ENCODE data around the gene CCDC83.

The CCDC83 gene

DNA sequence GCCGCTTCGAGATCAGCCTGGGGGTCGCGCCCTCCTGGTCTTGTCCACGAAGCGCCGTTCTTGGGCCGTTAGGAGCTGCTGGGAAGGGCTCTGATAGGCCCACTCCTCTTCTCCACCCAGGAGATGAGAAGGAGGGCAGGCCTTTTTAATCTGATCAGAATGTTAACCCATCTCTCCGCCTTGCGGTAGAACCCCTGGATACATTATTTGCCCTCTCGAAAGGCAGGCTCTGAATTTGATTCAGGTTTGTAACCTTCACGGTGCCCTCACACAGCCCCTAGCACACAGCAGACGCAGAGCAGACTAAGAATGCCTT is at the start of gene CCDC83:
Gene CCDC83, plus strand, starts transcription at position 43 of the 316 bp plus-strand sequence. CDS start 9,741 bp downstream, outside the sequence.
- in situ Hi-C loops (cut with MboI; ENCODE audit: low sequenced_read_pairs): loop anchor here (10.0 kb wide), 1 partner anchor 440 kb away; no protein-coding TSS in a partner anchor

DNA sequence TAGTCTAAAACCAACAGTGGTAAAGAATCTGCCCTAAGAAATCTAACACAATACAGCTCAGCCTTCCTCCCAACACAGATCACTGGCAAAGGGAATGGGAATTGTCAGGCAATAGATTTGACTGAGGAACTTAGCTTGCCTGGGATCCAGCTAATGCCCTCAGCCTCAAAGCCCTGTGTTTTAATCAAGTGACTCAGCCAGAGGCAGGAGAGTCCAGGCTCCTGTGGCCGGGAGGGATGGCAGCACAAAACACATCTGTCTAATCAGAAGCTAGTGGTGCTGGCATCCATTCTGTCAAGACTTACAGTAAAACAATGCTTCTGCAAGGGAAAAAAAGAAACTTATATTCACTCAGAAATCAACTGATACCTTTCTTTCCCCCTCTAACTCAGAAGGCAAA is 49.8 kb upstream of the CCDC83 start:
- in situ Hi-C loops (cut with MboI; ENCODE audit: low sequenced_read_pairs): no loop called here

DNA sequence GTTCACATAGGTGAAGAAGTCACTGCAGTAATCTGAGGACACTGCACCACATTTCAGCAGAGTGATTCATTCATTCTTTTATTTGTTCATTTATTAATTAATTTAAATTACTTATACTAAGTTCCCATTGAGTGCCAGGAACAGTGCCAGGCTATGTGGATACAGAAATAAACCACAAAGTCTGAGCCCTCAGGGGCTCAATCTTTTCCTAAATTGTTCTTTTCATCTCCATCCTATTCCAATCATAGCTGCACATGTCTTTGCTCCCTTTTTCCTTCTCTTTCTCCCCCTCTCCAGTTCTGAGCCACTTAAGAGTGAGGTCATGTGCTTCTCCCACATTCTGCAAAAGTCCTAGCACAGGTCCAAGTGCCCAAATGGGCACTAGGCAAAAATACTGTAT is 49.2 kb upstream of the CCDC83 start:
- in situ Hi-C loops (cut with MboI; ENCODE audit: low sequenced_read_pairs): no loop called here

DNA sequence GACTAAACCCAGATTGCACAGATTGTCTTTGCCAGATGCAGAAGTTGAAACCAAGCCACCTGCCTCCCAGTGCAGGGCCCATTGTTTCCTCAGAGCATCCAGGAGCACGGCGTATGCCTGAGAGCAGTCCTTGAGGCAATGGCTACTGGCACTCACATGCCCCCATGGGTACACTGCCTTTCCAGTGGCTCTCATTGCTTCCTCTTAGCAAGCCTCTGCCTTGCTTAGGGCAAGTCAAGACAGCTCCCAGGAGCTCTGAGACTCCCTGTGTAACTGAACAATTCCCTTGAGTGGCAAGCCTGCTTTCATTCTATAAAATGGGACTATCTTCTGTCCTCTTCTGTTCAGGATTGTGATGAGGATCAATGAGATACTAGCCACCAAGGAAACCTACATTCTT is 48.3 kb upstream of the CCDC83 start:
- in situ Hi-C loops (cut with MboI; ENCODE audit: low sequenced_read_pairs): no loop called here

DNA sequence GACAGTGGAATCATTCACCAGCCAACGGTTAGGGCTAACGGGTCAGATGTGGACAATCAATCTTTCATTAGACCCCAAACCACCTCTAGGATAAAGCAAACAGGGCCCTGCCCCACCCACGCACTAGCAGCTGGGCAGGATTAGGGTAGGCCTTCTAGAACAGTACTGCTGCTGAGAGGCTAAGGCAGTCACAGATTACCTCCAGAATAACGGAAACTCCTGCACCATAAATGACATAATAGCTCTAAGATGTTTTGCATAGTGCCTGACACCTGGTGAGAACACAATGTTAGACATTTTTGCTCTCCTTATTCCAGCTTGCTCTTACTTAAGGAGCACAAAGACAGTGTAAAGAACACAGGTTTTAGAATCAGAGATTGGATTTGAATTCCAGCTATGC is 46.0 kb upstream of the CCDC83 start:
- in situ Hi-C loops (cut with MboI; ENCODE audit: low sequenced_read_pairs): no loop called here

DNA sequence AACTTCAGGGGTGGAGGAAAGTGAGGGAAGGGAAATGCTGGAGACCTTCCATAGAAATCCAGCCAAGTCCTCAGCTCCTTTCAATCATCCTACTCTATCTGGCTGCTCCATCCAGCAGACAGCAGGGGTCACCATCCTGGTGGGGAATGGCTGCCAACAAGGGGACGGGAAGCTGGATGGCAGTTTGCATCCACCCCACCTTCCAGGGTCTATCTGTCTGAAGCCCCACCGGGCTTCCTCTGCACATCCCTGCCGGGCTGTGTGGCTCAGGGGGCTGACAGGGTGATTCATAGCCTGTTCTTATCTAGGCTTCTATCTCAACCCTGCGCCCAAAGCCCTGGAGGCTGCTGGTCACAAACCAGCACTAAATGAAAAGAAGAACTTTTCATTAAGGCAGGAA is 45.3 kb upstream of the CCDC83 start:
- in situ Hi-C loops (cut with MboI; ENCODE audit: low sequenced_read_pairs): no loop called here

DNA sequence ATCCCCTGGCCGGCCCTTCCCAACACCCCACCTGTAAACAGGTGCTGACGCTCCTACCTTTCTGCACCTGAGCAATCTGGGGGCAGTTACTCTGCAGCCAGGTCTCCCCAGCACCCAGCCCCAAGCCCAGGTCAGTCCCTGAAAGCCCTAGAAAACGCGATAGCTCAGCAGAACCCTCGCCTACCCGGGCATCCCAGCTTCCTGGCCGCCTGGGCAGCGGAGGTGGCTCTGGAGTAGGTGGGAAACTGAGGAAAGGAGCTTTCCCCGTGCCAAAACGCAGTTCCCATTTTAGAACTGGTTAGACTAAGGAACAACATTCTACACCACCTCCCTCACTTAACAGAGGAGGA is 44.7 kb upstream of the CCDC83 start:
- in situ Hi-C loops (cut with MboI; ENCODE audit: low sequenced_read_pairs): no loop called here

DNA sequence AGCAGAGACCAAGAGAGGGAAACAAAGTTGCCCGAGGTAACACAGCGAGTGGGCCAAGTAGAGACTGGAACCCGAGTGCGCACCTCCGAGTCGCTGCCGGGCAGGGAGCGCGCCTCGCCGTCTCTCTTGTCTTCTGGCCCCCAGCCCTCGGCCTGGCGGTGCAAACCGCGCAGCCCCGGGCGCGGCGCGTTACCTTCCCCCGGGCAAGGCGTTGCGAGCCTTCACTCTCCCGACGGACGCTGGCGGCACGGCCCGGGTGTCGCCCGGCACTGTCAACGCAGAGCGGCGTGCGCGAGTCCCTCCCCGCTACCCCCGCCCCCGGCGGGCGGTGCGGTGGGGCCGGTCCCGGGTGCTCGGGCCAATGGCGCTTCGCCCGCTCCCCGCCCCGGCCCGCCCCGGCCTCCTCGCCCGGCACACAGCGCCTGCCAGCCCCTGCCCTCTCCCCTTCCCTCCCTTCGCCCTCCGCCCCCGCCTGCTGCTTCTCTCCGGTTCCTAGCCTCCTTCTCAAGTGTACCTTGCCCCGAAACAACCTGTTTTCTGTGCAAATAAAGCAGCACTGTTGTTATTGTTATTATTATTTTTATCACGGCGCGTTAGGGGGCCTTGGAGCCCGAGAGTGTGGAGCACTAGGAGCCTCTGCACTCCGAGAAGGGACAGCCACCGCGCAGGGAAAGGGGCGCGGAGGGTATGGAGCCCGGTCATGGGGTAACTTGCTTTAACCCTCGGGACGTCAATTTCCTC is 44.1 kb upstream of the CCDC83 start, which contains the start of gene SYTL2:
Gene SYTL2, minus strand, starts transcription at position 271 of the 741 bp plus-strand sequence. CDS start 53,416 bp downstream, outside the sequence.
- in situ Hi-C loops (cut with MboI; ENCODE audit: low sequenced_read_pairs): no loop called here

DNA sequence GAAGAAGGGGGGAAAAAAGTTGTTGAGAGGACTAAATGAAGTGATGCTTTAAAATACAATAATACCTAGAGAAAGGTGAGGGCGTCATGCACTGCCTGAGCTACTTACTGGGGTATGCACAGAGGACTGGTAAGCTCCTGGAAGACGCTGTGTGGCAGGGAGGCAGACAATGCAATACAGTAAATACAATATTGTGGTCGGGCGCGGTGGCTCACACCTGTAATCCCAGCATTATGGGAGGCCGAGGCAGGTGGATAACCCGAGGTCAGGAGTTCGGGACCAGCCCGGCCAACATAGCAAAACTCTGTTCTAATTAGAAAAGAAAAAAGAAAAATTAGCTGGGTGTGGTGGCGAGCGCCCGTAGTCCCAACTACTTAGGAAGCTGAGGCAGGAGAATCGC is 43.6 kb upstream of the CCDC83 start:
- in situ Hi-C loops (cut with MboI; ENCODE audit: low sequenced_read_pairs): no loop called here

DNA sequence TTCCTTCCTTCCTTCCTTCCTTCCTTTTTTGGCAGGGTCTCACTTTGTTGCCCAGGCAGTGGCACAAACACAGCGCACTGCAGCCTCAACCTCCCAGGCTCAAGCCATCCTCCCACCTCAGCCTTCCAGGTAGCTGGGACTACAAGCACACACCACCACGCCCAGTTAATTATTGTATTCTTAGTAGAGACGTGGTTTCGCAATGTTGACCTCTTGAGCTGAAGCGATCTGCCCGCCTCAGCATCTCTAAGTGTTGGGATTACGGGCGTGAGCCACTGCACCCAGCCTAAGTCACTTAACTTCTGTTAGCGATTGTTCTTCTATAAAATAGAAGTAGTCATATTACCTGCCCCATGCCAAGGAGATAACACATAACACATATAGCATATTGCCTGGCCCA is 41.5 kb upstream of the CCDC83 start:
- in situ Hi-C loops (cut with MboI; ENCODE audit: low sequenced_read_pairs): no loop called here

DNA sequence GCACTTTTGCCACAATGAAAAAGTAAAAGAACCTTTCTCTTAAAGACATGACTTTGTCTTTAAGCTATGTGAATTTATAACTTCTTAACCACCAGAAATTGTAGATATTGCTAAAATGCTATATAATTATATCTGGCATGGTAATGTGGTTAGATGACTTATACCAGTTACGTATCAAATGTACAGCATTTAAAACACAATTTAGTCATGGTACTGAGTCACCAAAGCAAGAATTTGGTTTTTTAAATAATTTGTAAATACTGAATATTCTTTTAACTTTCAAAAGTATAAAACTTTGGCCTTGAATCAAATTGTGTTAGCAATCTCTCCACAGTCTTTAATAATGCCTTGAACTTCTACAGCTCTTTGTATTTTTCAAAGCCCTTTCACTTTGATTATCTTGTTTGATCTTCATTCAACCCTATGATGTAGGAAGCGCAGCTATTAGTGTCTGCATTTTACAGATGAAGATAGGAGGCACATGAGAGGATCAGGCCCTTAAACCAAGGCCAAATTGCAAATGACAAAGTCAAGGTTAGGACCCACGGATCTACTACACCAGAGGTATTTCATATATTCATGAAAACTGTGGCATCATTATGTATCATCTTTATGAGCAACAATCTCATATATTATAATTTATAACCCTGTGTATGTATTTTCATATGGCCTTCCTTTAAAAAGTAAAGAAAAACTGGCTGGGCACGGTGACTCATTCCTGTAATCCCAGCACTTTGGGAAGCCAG is 39.8 kb upstream of the CCDC83 start:
- in situ Hi-C loops (cut with MboI; ENCODE audit: low sequenced_read_pairs): no loop called here

DNA sequence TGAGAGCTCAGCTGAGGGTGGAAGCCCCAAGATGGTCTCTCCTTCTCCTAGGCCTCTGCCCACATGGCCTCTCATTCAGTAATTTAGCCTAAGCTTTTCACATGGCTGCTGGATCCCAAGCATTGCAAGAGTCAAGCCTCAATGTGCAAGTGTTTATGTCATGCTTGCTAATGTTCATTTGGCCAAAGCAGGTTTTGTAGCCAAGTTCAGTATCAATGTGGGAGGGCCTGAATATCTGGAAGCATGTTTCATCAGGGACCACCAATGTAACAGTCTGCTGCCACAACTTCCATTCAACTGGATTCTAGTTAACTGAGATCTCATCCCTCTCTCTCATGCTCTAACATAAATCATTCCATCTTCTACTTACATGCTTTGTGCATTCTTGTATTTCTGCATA is 35.7 kb upstream of the CCDC83 start:
- in situ Hi-C loops (cut with MboI; ENCODE audit: low sequenced_read_pairs): no loop called here

DNA sequence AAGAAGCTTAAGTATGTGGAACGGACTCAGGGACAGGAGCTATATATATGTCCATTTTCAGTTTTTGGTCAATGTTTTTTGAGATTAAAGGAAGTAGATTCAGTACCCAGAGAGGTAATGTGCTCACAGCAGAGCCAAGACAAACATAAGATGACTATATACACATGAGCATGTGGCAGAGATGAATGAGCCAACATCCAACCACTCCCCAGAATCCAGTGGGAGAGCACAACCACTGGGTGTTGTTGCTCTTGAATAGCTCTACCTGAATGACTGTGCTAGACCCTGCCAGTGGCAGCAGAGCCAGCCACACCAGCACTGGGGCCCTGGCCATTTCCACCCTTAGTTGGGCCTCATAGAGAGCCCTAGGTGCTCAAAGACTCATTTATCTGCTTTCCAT is 33.5 kb upstream of the CCDC83 start:
- in situ Hi-C loops (cut with MboI; ENCODE audit: low sequenced_read_pairs): no loop called here

DNA sequence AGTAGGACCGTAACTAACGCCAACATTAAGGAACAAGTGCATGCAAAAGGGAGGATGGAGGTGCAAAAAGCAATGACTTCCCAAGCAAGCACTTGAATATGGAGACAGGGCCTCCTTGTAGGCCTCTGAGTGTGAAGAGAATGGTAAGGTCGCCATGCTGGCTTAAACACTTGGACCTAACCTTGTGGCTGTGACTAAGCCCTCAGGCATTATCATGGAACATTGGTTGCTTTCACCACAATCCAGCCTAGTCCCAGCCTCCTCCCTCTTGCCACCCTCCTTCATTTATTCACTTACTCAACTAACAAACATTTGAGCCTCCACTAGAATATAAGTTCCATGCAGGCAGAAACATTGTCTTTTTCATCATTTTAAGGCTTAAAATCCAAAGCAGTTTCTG is 32.4 kb upstream of the CCDC83 start:
- in situ Hi-C loops (cut with MboI; ENCODE audit: low sequenced_read_pairs): no loop called here

DNA sequence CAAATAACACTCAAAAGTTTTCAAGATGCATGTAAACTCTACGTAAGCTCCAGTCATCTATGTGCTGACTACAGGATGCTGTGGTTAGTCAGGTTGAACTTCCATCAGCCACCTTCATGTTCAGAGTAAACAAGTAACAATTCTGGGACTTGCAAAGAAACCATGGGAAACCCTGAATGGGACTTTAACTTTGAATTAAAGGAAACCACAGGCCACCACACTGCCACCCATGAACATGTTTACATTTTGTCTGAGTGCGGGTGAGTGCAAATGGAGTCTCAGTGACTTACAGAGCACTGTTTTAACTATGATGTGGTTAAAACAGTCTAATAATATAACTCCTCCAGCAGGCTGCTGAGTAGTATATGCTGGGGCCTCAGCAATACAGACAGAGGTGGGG is 31.4 kb upstream of the CCDC83 start:
- in situ Hi-C loops (cut with MboI; ENCODE audit: low sequenced_read_pairs): no loop called here

DNA sequence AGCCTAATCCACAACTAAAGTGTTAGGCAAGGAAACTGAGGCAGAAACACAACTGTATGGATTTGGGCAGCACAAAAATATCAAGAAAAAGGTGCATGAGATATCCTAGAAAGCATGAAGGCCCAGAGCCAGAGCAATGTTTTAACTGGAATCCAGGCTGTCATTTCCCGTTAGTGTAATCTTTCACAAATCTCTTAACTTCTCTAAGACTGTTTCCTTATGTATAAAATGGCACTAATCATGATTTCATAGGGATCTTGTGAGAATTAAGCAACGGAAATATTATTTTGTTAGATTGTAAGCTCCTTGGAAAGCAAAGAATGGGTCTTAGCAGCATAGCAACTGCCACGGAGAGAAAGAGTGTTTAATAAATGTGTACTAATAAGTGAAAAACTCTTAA is 29.6 kb upstream of the CCDC83 start:
- in situ Hi-C loops (cut with MboI; ENCODE audit: low sequenced_read_pairs): no loop called here

DNA sequence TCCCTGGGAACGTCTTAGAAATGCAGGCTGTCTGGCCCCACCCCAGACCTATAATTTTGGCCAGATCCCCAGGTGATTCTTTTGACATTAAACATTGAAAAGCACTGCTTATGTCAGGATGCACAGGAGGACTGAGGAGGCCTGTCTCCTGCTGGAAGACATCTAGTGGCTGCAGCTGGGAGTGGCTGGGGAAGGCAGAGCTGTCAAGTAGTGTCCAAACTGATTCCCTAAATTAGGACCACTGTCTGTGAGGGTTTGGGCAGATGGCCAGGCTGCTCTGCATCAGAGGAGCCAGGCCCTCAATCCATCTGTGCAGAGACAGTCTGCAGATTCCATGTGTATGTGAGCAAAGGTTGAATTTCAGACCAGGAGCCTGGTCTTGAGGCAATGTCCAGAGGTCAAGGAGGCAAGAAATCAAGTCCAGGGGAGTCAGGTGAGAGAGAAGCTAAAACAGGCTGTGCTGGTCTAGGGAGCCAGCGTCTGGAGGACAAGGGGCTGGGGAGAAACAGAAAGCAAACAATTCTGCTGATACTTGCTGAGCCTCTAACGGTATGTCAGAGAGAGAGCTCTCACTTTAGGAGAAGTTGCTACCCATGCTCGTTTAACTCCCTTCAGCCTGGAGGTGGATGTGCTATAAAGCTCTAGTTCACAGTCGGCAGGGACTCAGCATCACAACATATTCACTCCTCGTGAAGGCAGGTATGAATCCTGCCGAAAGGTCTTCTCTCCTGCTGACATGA is 28.9 kb upstream of the CCDC83 start:
- in situ Hi-C loops (cut with MboI; ENCODE audit: low sequenced_read_pairs): no loop called here

DNA sequence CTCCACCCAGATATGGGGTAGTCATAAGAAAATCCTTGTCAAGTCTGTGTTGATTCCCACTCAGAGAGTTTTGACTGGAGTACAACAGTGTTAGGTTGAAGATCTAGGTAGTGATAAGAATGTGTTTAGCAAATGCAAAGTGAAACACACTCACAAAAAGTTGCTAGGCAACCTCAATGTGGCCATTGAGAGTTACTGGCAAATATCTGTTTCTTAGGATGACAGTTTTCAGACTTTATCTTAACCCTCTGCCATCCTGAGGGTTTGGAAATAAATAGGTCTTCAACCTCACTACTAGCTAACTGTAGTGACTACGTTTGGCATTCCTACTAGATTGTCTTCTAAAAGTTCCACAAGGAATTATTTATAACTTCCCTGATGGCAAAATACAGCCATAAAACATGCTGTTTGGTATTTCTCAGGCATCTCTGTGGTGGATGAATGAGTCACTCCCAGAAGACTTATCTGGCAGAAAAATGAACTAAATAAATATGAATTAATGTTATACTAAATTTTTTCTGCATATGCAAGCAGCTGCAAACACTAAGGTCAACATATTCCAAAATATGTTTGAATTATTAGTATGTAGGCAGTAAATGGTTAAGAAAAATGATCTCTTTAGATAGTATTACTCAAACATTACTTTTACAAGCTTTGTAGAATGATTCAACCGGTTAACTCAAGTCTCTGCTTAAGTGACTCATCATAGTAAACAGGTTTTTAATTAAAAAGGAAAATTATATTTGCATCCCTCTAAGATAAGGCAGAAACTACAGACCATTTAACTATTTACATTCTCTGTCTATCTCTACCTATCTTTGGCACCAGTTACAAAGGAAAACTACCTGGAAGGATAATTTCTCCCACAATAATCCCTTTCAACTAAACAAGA is 27.2 kb upstream of the CCDC83 start:
- in situ Hi-C loops (cut with MboI; ENCODE audit: low sequenced_read_pairs): no loop called here

DNA sequence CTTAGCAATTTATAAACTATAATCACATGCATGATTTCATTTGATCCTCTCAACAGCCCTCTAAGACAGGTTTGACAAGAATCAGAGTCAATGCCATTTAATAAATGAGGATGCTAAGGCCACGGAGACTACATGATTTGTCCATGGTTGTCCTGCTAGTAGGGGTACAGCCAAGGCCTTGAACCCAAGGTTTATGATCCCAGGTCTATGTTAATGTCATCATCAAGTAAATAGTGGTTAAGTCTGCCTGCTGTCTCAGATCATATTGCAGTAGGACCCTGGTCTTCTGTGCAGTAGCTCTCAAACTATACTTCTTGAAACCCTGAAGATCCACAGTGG is 26.6 kb upstream of the CCDC83 start:
- in situ Hi-C loops (cut with MboI; ENCODE audit: low sequenced_read_pairs): no loop called here

DNA sequence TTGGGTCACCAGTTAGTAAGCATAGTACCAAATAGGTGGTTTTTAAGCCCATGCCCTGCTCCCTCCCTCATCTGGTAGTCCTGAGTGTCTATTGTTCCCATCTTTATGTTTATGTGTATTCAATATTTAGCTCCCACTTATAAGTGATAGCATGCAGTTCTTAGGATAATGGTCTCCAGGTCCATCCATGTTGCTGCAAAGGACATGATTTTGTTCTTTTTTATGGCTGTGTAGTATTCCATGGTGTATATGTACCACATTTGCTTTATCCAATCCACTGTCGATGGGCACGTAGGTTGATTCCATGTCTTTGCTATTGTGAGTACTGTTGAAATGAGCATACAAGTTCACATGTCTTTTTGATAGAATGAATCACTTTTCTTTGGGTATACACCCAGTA is 26.0 kb upstream of the CCDC83 start:
- in situ Hi-C loops (cut with MboI; ENCODE audit: low sequenced_read_pairs): no loop called here

DNA sequence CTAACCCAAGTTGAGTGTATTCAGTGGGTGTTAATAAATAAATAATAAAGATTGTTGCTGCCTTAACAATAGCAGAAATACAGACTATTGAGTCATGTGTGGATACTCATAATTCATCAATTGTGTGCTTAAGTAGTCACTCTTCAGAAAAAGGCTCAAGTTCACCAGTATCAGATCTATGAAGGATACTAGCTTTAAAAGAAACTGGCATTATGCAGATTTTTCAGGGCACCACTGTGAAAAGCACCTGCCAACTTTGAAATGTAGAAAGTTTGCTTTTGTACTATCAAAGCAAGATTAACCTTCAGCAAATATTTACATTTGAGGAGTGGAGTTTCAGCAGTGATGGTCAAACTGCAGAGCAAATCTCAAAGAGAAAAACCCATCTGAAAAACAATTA is 24.1 kb upstream of the CCDC83 start:
- in situ Hi-C loops (cut with MboI; ENCODE audit: low sequenced_read_pairs): no loop called here

Measured in HL-60/S4 (cell line).